ENCODE measurements around the gene CACNA1G.

- TF ChIP-seq CTCF (IDR thresholded peaks at IDR 0.05; ENCODE audit: low read length) (peak; percentile 45; the same call in 1 of the 2 replicates), EZH2 (IDR thresholded peaks at IDR 0.05; ENCODE audit: borderline replicate concordance, low read length) (no peak)
These were observed 60.3 kb downstream of the CACNA1G start for GRCh38 chr17:50620858-50621257.
